WTC11 (cell line): ENCODE data around the gene CD79A. TPM values are rescaled to one million over a fixed set of nuclear protein-coding genes. Genes with fewer than 3 reads are reported as not detected.

Source experiments
- CBFB ChIP-seq: sonication (generic); formaldehyde crosslinking; IDR thresholded peaks from 2 replicates; pipeline ENCODE4 v1.8.1; 2022; ENCODE audit warnings: mild to moderate bottlenecking, low read depth, missing genetic modification reagents
- CREB1 ChIP-seq: sonication (generic); formaldehyde crosslinking; IDR thresholded peaks from 2 replicates; pipeline ENCODE4 v1.8.0; 2023; ENCODE audit warnings: mild to moderate bottlenecking, missing genetic modification reagents
- ELF4 ChIP-seq: sonication (generic); formaldehyde crosslinking; IDR thresholded peaks from 2 replicates; pipeline ENCODE4 v1.8.1; 2022; ENCODE audit warnings: low read depth, mild to moderate bottlenecking, moderate library complexity, missing genetic modification reagents
- ESRRA ChIP-seq: sonication (generic); formaldehyde crosslinking; IDR thresholded peaks from 2 replicates; pipeline ENCODE4 v1.8.1; 2022; ENCODE audit warnings: mild to moderate bottlenecking, missing genetic modification reagents, borderline replicate concordance
- GRHL2 ChIP-seq: fragments of 250-450 bp; sonication (Bioruptor Pico); IDR thresholded peaks from 2 replicates; pipeline ENCODE4 v1.8.0; 2022; ENCODE audit warnings: mild to moderate bottlenecking, moderate library complexity; ENCODE audit not compliant: insufficient replicate concordance, severe bottlenecking
- JAZF1 ChIP-seq: fragments of 250-450 bp; sonication (Bioruptor Pico); IDR thresholded peaks from 2 replicates; pipeline ENCODE4 v1.9.0; 2021; ENCODE audit warnings: moderate library complexity, mild to moderate bottlenecking, inconsistent platforms
- NFE2L1 ChIP-seq: sonication (generic); formaldehyde crosslinking; IDR thresholded peaks from 2 replicates; pipeline ENCODE4 v1.8.1; 2023; ENCODE audit warnings: missing genetic modification reagents
- NFYB ChIP-seq: sonication (generic); formaldehyde crosslinking; conservative IDR thresholded peaks from 2 replicates; pipeline ENCODE4 v1.8.0; 2022; ENCODE audit warnings: low read depth, missing genetic modification reagents
- NR3C1 ChIP-seq: sonication (generic); formaldehyde crosslinking; conservative IDR thresholded peaks from 2 replicates; pipeline ENCODE4 v1.8.1; 2023; ENCODE audit warnings: low read depth, mild to moderate bottlenecking, missing genetic modification reagents
- PRRX2 ChIP-seq: fragments of 250-450 bp; sonication (Bioruptor Pico); IDR thresholded peaks from 2 replicates; pipeline ENCODE4 v1.8.0; 2021; ENCODE audit warnings: mild to moderate bottlenecking
- SMAD4 ChIP-seq: sonication (generic); formaldehyde crosslinking; IDR thresholded peaks from 2 replicates; pipeline ENCODE4 v1.8.0; 2022; ENCODE audit warnings: mild to moderate bottlenecking, missing genetic modification reagents
- SP1 ChIP-seq: sonication (generic); formaldehyde crosslinking; conservative IDR thresholded peaks from 2 replicates; pipeline ENCODE4 v1.8.1; 2022; ENCODE audit warnings: missing genetic modification reagents
- TCF7 ChIP-seq: sonication (generic); formaldehyde crosslinking; IDR thresholded peaks from 2 replicates; pipeline ENCODE4 v1.8.0; 2022; ENCODE audit warnings: mild to moderate bottlenecking, low read depth, missing genetic modification reagents, moderate library complexity
- TEAD4 ChIP-seq: sonication (generic); formaldehyde crosslinking; IDR thresholded peaks from 2 replicates; pipeline ENCODE4 v1.8.0; 2022; ENCODE audit warnings: mild to moderate bottlenecking, missing genetic modification reagents
- ZNF423 ChIP-seq: fragments of 250-450 bp; sonication (Bioruptor Pico); IDR thresholded peaks from 2 replicates; pipeline ENCODE4 v2.1.2; 2022; ENCODE audit warnings: mild to moderate bottlenecking, moderate library complexity
- total RNA-seq: library from RNA; stranded (reverse); gene quantifications from 3 replicates; pipeline ENCODE4 v1.2.3, GENCODE V29; 2021
- TF ChIP-seq, protein P1 (sequence below): fragments of 250-450 bp; sonication (Bioruptor Pico); IDR thresholded peaks from 2 replicates; pipeline ENCODE4 v2.1.2; 2022; ENCODE audit warnings: mild to moderate bottlenecking, moderate library complexity
- TF ChIP-seq, protein P2 (sequence below): sonication (generic); formaldehyde crosslinking; IDR thresholded peaks from 2 replicates; pipeline ENCODE4 v1.8.1; 2022; ENCODE audit warnings: missing genetic modification reagents, borderline replicate concordance
- TF ChIP-seq, protein P3 (sequence below): sonication (generic); formaldehyde crosslinking; IDR thresholded peaks from 2 replicates; pipeline ENCODE4 v1.8.1; 2023; ENCODE audit warnings: mild to moderate bottlenecking, missing genetic modification reagents, moderate library complexity
- TF ChIP-seq, protein P4 (sequence below): fragments of 250-450 bp; sonication (Bioruptor Pico); IDR thresholded peaks from 2 replicates; pipeline ENCODE4 v1.9.0; 2021; ENCODE audit warnings: mild to moderate bottlenecking
- TF ChIP-seq, protein P5 (sequence below): sonication (generic); formaldehyde crosslinking; IDR thresholded peaks from 2 replicates; pipeline ENCODE4 v1.8.1; 2023; ENCODE audit warnings: mild to moderate bottlenecking, missing genetic modification reagents
- TF ChIP-seq, protein P6 (sequence below): sonication (generic); formaldehyde crosslinking; IDR thresholded peaks from 2 replicates; pipeline ENCODE4 v1.8.0; 2022; ENCODE audit warnings: mild to moderate bottlenecking, missing genetic modification reagents
- TF ChIP-seq, protein P7 (sequence below): sonication (generic); formaldehyde crosslinking; conservative IDR thresholded peaks from 2 replicates; pipeline ENCODE4 v1.8.1; 2022; ENCODE audit warnings: mild to moderate bottlenecking, missing genetic modification reagents
- TF ChIP-seq, protein P8 (sequence below): sonication (generic); formaldehyde crosslinking; IDR thresholded peaks from 2 replicates; pipeline ENCODE4 v1.8.1; 2022; ENCODE audit warnings: mild to moderate bottlenecking, missing genetic modification reagents, moderate library complexity, borderline replicate concordance
- TF ChIP-seq, protein P9 (sequence below): sonication (generic); formaldehyde crosslinking; IDR thresholded peaks from 2 replicates; pipeline ENCODE4 v1.8.1; 2023; ENCODE audit warnings: mild to moderate bottlenecking, missing genetic modification reagents
- TF ChIP-seq, protein P10 (sequence below): sonication (generic); formaldehyde crosslinking; IDR thresholded peaks from 2 replicates; pipeline ENCODE4 v1.8.0; 2022; ENCODE audit warnings: mild to moderate bottlenecking, missing genetic modification reagents
- TF ChIP-seq, protein P11 (sequence below): sonication (generic); formaldehyde crosslinking; IDR thresholded peaks from 2 replicates; pipeline ENCODE4 v1.8.0; 2022; ENCODE audit warnings: mild to moderate bottlenecking, missing genetic modification reagents

CD79A gene
- total RNA-seq, 1 experiment from 2014 or later: 0.42 TPM

DNA sequence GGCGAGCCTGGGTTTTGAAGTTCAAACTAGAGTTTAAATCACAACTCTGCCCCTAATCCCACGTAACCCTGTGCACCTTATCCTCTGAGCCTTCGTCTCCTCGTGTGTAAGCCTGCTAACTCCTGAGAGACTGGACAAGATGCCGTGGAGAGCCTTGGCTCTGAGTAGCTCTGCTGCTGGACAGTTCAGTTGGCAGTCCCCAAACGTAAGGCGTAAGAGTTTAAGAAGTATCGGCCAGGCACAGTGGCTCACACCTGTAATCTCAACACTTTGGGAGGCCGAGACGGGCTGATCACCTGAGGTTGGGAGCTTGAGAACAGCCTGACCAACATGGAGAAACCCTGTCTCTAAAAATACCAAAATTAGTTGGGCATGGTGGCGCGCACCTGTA lies 4.7 kb upstream of the CD79A start (continued):
- TF ChIP-seq CBFB (CRISPR knock-in tag): no peak
- TF ChIP-seq NFE2L1 (CRISPR knock-in tag): no peak
- no peak for TF ChIP-seq NFYB (CRISPR knock-in tag)
- TF ChIP-seq CREB1 (CRISPR knock-in tag): no peak
- TF ChIP-seq, protein P1, sequence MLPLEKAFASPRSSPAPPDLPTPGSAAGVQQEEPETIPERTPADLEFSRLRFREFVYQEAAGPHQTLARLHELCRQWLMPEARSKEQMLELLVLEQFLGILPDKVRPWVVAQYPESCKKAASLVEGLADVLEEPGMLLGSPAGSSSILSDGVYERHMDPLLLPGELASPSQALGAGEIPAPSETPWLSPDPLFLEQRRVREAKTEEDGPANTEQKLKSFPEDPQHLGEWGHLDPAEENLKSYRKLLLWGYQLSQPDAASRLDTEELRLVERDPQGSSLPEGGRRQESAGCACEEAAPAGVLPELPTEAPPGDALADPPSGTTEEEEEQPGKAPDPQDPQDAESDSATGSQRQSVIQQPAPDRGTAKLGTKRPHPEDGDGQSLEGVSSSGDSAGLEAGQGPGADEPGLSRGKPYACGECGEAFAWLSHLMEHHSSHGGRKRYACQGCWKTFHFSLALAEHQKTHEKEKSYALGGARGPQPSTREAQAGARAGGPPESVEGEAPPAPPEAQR: no peak
- TF ChIP-seq JAZF1: no peak
- TF ChIP-seq TCF7 (CRISPR knock-in tag): no peak
- TF ChIP-seq, protein P2, sequence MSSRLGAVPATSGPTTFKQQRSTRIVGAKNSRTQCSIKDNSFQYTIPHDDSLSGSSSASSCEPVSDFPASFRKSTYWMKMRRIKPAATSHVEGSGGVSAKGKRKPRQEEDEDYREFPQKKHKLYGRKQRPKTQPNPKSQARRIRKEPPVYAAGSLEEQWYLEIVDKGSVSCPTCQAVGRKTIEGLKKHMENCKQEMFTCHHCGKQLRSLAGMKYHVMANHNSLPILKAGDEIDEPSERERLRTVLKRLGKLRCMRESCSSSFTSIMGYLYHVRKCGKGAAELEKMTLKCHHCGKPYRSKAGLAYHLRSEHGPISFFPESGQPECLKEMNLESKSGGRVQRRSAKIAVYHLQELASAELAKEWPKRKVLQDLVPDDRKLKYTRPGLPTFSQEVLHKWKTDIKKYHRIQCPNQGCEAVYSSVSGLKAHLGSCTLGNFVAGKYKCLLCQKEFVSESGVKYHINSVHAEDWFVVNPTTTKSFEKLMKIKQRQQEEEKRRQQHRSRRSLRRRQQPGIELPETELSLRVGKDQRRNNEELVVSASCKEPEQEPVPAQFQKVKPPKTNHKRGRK: no peak
- TF ChIP-seq, protein P3, sequence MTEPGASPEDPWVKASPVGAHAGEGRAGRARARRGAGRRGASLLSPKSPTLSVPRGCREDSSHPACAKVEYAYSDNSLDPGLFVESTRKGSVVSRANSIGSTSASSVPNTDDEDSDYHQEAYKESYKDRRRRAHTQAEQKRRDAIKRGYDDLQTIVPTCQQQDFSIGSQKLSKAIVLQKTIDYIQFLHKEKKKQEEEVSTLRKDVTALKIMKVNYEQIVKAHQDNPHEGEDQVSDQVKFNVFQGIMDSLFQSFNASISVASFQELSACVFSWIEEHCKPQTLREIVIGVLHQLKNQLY: 0 out of 2 replicates have a peak, but pooled peaks have one; percentile 26
- TF ChIP-seq ESRRA (CRISPR knock-in tag): 0 out of 2 replicates have a peak, but pooled peaks have one; percentile 4
- TF ChIP-seq, protein P4, sequence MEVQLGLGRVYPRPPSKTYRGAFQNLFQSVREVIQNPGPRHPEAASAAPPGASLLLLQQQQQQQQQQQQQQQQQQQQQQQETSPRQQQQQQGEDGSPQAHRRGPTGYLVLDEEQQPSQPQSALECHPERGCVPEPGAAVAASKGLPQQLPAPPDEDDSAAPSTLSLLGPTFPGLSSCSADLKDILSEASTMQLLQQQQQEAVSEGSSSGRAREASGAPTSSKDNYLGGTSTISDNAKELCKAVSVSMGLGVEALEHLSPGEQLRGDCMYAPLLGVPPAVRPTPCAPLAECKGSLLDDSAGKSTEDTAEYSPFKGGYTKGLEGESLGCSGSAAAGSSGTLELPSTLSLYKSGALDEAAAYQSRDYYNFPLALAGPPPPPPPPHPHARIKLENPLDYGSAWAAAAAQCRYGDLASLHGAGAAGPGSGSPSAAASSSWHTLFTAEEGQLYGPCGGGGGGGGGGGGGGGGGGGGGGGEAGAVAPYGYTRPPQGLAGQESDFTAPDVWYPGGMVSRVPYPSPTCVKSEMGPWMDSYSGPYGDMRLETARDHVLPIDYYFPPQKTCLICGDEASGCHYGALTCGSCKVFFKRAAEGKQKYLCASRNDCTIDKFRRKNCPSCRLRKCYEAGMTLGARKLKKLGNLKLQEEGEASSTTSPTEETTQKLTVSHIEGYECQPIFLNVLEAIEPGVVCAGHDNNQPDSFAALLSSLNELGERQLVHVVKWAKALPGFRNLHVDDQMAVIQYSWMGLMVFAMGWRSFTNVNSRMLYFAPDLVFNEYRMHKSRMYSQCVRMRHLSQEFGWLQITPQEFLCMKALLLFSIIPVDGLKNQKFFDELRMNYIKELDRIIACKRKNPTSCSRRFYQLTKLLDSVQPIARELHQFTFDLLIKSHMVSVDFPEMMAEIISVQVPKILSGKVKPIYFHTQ (CRISPR knock-in tag): 0 out of 2 replicates have a peak, but pooled peaks have one; percentile 4
- no peak; the same call in 1 of the 2 replicates for TF ChIP-seq TEAD4 (CRISPR knock-in tag)
- no peak for TF ChIP-seq GRHL2 (CRISPR knock-in tag)
- TF ChIP-seq, protein P5, sequence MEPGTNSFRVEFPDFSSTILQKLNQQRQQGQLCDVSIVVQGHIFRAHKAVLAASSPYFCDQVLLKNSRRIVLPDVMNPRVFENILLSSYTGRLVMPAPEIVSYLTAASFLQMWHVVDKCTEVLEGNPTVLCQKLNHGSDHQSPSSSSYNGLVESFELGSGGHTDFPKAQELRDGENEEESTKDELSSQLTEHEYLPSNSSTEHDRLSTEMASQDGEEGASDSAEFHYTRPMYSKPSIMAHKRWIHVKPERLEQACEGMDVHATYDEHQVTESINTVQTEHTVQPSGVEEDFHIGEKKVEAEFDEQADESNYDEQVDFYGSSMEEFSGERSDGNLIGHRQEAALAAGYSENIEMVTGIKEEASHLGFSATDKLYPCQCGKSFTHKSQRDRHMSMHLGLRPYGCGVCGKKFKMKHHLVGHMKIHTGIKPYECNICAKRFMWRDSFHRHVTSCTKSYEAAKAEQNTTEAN (CRISPR knock-in tag): no peak
- no peak for TF ChIP-seq NR3C1 (CRISPR knock-in tag)
- TF ChIP-seq, protein P6, sequence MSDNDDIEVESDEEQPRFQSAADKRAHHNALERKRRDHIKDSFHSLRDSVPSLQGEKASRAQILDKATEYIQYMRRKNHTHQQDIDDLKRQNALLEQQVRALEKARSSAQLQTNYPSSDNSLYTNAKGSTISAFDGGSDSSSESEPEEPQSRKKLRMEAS (CRISPR knock-in tag): no peak
- TF ChIP-seq, protein P7, sequence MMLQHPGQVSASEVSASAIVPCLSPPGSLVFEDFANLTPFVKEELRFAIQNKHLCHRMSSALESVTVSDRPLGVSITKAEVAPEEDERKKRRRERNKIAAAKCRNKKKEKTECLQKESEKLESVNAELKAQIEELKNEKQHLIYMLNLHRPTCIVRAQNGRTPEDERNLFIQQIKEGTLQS (CRISPR knock-in tag): no peak
- TF ChIP-seq, protein P8, sequence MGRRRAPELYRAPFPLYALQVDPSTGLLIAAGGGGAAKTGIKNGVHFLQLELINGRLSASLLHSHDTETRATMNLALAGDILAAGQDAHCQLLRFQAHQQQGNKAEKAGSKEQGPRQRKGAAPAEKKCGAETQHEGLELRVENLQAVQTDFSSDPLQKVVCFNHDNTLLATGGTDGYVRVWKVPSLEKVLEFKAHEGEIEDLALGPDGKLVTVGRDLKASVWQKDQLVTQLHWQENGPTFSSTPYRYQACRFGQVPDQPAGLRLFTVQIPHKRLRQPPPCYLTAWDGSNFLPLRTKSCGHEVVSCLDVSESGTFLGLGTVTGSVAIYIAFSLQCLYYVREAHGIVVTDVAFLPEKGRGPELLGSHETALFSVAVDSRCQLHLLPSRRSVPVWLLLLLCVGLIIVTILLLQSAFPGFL (CRISPR knock-in tag): no peak
- TF ChIP-seq, protein P9, sequence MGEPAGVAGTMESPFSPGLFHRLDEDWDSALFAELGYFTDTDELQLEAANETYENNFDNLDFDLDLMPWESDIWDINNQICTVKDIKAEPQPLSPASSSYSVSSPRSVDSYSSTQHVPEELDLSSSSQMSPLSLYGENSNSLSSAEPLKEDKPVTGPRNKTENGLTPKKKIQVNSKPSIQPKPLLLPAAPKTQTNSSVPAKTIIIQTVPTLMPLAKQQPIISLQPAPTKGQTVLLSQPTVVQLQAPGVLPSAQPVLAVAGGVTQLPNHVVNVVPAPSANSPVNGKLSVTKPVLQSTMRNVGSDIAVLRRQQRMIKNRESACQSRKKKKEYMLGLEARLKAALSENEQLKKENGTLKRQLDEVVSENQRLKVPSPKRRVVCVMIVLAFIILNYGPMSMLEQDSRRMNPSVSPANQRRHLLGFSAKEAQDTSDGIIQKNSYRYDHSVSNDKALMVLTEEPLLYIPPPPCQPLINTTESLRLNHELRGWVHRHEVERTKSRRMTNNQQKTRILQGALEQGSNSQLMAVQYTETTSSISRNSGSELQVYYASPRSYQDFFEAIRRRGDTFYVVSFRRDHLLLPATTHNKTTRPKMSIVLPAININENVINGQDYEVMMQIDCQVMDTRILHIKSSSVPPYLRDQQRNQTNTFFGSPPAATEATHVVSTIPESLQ (CRISPR knock-in tag): no peak
- TF ChIP-seq, protein P10, sequence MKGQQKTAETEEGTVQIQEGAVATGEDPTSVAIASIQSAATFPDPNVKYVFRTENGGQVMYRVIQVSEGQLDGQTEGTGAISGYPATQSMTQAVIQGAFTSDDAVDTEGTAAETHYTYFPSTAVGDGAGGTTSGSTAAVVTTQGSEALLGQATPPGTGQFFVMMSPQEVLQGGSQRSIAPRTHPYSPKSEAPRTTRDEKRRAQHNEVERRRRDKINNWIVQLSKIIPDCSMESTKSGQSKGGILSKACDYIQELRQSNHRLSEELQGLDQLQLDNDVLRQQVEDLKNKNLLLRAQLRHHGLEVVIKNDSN: no peak
- TF ChIP-seq ELF4 (CRISPR knock-in tag): no peak
- TF ChIP-seq SMAD4: no peak
- TF ChIP-seq ZNF423: no peak
- TF ChIP-seq PRRX2 (CRISPR knock-in tag): no peak; the same call in none of the 2 replicates
- TF ChIP-seq, protein P11, sequence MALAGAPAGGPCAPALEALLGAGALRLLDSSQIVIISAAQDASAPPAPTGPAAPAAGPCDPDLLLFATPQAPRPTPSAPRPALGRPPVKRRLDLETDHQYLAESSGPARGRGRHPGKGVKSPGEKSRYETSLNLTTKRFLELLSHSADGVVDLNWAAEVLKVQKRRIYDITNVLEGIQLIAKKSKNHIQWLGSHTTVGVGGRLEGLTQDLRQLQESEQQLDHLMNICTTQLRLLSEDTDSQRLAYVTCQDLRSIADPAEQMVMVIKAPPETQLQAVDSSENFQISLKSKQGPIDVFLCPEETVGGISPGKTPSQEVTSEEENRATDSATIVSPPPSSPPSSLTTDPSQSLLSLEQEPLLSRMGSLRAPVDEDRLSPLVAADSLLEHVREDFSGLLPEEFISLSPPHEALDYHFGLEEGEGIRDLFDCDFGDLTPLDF (CRISPR knock-in tag): no peak
- TF ChIP-seq SP1: no peak
